GM23338 (cell line): Measurements from ENCODE around the gene KAZN. TPM values are rescaled to one million over a fixed set of nuclear protein-coding genes. Genes with fewer than 3 reads are reported as not detected.

ENCODE experiments used
- ATAC-seq: fragments of 200-7000 bp; cut with Tn5 transposase; 3 replicates; pipeline ENCODE4 v1.9.1; 2020
- DNase-seq: peaks from one replicate; pipeline ENCODE4 v3.0.0-alpha.2; 2015; ENCODE audit warnings: low spot score
- H2AFZ ChIP-seq: fragments of 200-600 bp; sonication (generic); 2 replicates; pipeline ENCODE4 v1.8.0; 2016; ENCODE audit warnings: antibody characterized with exemption, mild to moderate bottlenecking, moderate library complexity
- H3F3A ChIP-seq: fragments of 200-600 bp; sonication (generic); replicated peaks from 2 replicates; pipeline ENCODE4 v1.8.0; 2017; ENCODE audit warnings: antibody characterized with exemption, mixed run types, low read depth
- H3K27ac ChIP-seq: fragments of 200-600 bp; sonication (generic); 2 replicates; pipeline ENCODE4 v1.6.1; 2016; ENCODE audit warnings: low read depth
- H3K27me3 ChIP-seq: fragments of 200-600 bp; sonication (generic); 2 replicates; pipeline ENCODE4 v1.8.0; 2016; ENCODE audit warnings: mild to moderate bottlenecking, mixed run types, moderate library complexity; ENCODE audit not compliant: insufficient read depth
- H3K36me3 ChIP-seq: fragments of 200-600 bp; sonication (generic); 2 replicates; pipeline ENCODE4 v1.8.0; 2016; ENCODE audit warnings: mild to moderate bottlenecking; ENCODE audit not compliant: insufficient read depth
- H3K4me1 ChIP-seq: fragments of 200-600 bp; sonication (generic); 2 replicates; pipeline ENCODE4 v1.8.0; 2016; ENCODE audit warnings: mild to moderate bottlenecking, moderate library complexity; ENCODE audit not compliant: insufficient read depth
- H3K4me2 ChIP-seq: fragments of 200-600 bp; sonication (generic); 2 replicates; pipeline ENCODE4 v1.7.1; 2017; ENCODE audit warnings: mixed run types
- H3K4me3 ChIP-seq: fragments of 200-600 bp; sonication (generic); 2 replicates; pipeline ENCODE4 v1.6.1; 2016; ENCODE audit warnings: mixed run types
- H3K79me2 ChIP-seq: fragments of 200-600 bp; sonication (generic); replicated peaks from 2 replicates; pipeline ENCODE4 v1.8.0; 2017; ENCODE audit warnings: mild to moderate bottlenecking; ENCODE audit not compliant: insufficient read depth
- H3K9me2 ChIP-seq: fragments of 200-600 bp; sonication (generic); 2 replicates; pipeline ENCODE4 v1.8.0; 2017; ENCODE audit not compliant: insufficient read depth
- H4K20me1 ChIP-seq: fragments of 200-600 bp; sonication (generic); replicated peaks from 2 replicates; pipeline ENCODE4 v1.8.0; 2017; ENCODE audit warnings: mild to moderate bottlenecking; ENCODE audit not compliant: insufficient read depth
- H3K27ac Mint-ChIP-seq: 2 replicates; pipeline ENCODE4 v1.8.0; 2020; ENCODE audit warnings: inconsistent platforms, mild to moderate bottlenecking, moderate library complexity, mixed read lengths
- H3K27me3 Mint-ChIP-seq: 3 replicates; pipeline ENCODE4 v1.8.0; 2022; ENCODE audit warnings: low read depth, mild to moderate bottlenecking, moderate library complexity, mixed read lengths, inconsistent platforms; ENCODE audit not compliant: insufficient read depth, poor library complexity
- H3K36me3 Mint-ChIP-seq: 3 replicates; pipeline ENCODE4 v1.8.0; 2021; ENCODE audit warnings: low read depth, mild to moderate bottlenecking, inconsistent platforms, moderate library complexity, mixed read lengths
- H3K4me1 Mint-ChIP-seq: 3 replicates; pipeline ENCODE4 v1.8.0; 2020; ENCODE audit warnings: mild to moderate bottlenecking, inconsistent platforms, mixed read lengths
- H3K4me3 Mint-ChIP-seq: 3 replicates; pipeline ENCODE4 v1.8.0; 2021; ENCODE audit warnings: moderate library complexity, mild to moderate bottlenecking, inconsistent platforms, mixed read lengths
- H3K9me3 Mint-ChIP-seq: 3 replicates; pipeline ENCODE4 v1.8.0; 2020; ENCODE audit warnings: moderate library complexity, mild to moderate bottlenecking, inconsistent platforms, mixed read lengths
- EZH2 ChIP-seq: fragments of 200-600 bp; sonication (generic); IDR thresholded peaks from one replicate; pipeline ENCODE4 v1.8.0; 2017; ENCODE audit warnings: antibody characterized with exemption, mild to moderate bottlenecking, low read depth; ENCODE audit not compliant: unreplicated experiment
- EZH2phosphoT487 ChIP-seq: fragments of 200-600 bp; sonication (generic); IDR thresholded peaks from one replicate; pipeline ENCODE4 v1.8.1; 2018; ENCODE audit warnings: antibody characterized with exemption; ENCODE audit not compliant: unreplicated experiment
- JUNB ChIP-seq: IDR thresholded peaks from one replicate; pipeline ENCODE4 v1.6.1; 2016; ENCODE audit warnings: antibody characterized with exemption; ENCODE audit not compliant: unreplicated experiment
- NANOG ChIP-seq: IDR thresholded peaks from 2 replicates; pipeline ENCODE4 v1.6.1; 2016; ENCODE audit warnings: antibody characterized with exemption, borderline replicate concordance
- POLR2AphosphoS5 ChIP-seq: IDR thresholded peaks from 2 replicates; pipeline ENCODE4 v1.6.1; 2016; ENCODE audit warnings: antibody characterized with exemption, low read depth
- ZNF331 ChIP-seq: fragments of 250-450 bp; sonication (Bioruptor Pico); IDR thresholded peaks from 2 replicates; pipeline ENCODE4 v1.5.0; 2020; ENCODE audit warnings: low read depth, mild to moderate bottlenecking, moderate library complexity
- polyA plus RNA-seq: library from polyadenylated mRNA; unstranded; fragments of >200 nt; fragmentation: Nextera tagmentation; extraction: Ambion mirVana; gene quantifications from 2 replicates; pipeline ENCODE4 v1.2.1, GENCODE V29; 2016
- total RNA-seq: library from RNA; depleted of rRNA; stranded (reverse); fragments of >200 nt; shearing (Covaris generic); gene quantifications from 2 replicates; pipeline ENCODE4 v1.2.3, GENCODE V29; 2014
- TF ChIP-seq, protein P1 (sequence below): fragments of 250-450 bp; sonication (Bioruptor Pico); IDR thresholded peaks from 2 replicates; pipeline ENCODE4 v1.5.0; 2020; ENCODE audit warnings: mild to moderate bottlenecking, moderate library complexity
- TF ChIP-seq, protein P2 (sequence below), 2 experiments: fragments of 200-600 bp in 1 of 2; sonication (generic) in 1 of 2; conservative IDR thresholded peaks; 2 replicates each; pipeline versions ENCODE4 v1.5.1 to v1.6.1; 2016 to 2017; ENCODE audit warnings: antibody characterized with exemption in 2 of 2, low read depth in 2 of 2, mild to moderate bottlenecking in 2 of 2, moderate library complexity in 1 of 2

The KAZN gene
- total and polyA plus RNA-seq, 2 experiments from 2014 or later, result 9.9 to 15.0 TPM

DNA sequence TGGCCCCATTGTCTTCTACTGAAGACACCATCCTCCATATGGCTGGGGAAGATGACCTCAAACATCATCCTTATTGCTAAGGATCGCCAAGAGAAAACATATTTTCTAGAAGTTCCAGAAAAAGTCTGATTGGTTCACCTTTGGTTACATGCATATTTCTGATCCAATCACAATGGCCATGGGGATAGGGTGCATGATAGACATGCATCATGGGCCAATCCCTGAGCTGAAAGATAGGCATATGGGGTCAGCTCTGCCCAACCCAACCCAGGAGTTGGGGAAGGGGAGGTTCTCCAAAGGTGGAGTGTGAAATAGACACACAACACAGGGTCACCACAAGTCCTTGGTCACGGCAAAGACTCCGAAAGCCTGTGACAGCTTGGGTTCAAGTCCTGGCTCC lies 278.7 kb downstream of the KAZN start (continued):
- TF ChIP-seq, protein P1, sequence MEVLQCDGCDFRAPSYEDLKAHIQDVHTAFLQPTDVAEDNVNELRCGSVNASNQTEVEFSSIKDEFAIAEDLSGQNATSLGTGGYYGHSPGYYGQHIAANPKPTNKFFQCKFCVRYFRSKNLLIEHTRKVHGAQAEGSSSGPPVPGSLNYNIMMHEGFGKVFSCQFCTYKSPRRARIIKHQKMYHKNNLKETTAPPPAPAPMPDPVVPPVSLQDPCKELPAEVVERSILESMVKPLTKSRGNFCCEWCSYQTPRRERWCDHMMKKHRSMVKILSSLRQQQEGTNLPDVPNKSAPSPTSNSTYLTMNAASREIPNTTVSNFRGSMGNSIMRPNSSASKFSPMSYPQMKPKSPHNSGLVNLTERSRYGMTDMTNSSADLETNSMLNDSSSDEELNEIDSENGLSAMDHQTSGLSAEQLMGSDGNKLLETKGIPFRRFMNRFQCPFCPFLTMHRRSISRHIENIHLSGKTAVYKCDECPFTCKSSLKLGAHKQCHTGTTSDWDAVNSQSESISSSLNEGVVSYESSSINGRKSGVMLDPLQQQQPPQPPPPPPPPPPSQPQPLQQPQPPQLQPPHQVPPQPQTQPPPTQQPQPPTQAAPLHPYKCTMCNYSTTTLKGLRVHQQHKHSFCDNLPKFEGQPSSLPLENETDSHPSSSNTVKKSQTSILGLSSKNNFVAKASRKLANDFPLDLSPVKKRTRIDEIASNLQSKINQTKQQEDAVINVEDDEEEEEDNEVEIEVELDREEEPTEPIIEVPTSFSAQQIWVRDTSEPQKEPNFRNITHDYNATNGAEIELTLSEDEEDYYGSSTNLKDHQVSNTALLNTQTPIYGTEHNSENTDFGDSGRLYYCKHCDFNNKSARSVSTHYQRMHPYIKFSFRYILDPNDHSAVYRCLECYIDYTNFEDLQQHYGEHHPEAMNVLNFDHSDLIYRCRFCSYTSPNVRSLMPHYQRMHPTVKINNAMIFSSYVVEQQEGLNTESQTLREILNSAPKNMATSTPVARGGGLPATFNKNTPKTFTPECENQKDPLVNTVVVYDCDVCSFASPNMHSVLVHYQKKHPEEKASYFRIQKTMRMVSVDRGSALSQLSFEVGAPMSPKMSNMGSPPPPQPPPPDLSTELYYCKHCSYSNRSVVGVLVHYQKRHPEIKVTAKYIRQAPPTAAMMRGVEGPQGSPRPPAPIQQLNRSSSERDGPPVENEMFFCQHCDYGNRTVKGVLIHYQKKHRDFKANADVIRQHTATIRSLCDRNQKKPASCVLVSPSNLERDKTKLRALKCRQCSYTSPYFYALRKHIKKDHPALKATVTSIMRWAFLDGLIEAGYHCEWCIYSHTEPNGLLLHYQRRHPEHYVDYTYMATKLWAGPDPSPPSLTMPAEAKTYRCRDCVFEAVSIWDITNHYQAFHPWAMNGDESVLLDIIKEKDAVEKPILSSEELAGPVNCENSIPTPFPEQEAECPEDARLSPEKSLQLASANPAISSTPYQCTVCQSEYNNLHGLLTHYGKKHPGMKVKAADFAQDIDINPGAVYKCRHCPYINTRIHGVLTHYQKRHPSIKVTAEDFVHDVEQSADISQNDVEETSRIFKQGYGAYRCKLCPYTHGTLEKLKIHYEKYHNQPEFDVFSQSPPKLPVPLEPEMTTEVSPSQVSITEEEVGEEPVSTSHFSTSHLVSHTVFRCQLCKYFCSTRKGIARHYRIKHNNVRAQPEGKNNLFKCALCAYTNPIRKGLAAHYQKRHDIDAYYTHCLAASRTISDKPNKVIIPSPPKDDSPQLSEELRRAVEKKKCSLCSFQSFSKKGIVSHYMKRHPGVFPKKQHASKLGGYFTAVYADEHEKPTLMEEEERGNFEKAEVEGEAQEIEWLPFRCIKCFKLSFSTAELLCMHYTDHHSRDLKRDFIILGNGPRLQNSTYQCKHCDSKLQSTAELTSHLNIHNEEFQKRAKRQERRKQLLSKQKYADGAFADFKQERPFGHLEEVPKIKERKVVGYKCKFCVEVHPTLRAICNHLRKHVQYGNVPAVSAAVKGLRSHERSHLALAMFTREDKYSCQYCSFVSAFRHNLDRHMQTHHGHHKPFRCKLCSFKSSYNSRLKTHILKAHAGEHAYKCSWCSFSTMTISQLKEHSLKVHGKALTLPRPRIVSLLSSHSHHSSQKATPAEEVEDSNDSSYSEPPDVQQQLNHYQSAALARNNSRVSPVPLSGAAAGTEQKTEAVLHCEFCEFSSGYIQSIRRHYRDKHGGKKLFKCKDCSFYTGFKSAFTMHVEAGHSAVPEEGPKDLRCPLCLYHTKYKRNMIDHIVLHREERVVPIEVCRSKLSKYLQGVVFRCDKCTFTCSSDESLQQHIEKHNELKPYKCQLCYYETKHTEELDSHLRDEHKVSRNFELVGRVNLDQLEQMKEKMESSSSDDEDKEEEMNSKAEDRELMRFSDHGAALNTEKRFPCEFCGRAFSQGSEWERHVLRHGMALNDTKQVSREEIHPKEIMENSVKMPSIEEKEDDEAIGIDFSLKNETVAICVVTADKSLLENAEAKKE (CRISPR knock-in tag), result no peak
- TF ChIP-seq NANOG (no peak), EZH2 (no peak), POLR2AphosphoS5 (no peak), ZNF331 (no peak)

DNA sequence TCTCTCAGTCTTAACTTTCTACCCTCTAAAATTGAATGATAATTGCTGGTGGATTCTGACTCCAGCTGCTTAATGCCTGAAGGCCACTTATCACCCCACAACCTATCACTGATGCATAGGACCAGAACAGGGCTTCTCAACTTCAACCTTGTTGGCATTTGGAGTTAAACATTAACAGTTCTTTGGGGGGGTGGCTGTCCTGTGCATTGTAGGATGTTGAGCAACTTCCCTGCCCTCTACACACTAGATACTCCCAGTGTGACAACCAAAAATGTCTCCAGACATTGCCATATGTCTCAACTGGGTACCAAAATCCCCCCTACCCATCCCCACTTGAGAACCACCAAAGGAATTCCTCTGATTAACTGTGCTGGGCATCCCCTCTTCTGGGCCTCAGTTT lies 279.6 kb downstream of the KAZN start:
- peaks cover 3% of the 10 kb centered on the region for H3K27me3 Mint-ChIP-seq
- 0 out of 2 replicates have a peak, but pooled peaks cover 4% of the 10 kb centered on the region for H3F3A ChIP-seq
- peaks cover 12% of the 10 kb centered on the region for H3K9me2 ChIP-seq
- peaks cover 15% of the 10 kb centered on the region for H3K4me1 ChIP-seq
- no peaks in the 10 kb centered on the region for H3K9me3 Mint-ChIP-seq
- H3K36me3 ChIP-seq, result no peaks in the 10 kb centered on the region
- H4K20me1 ChIP-seq, result no peaks in the 10 kb centered on the region
- peaks cover 21% of the 10 kb centered on the region for H3K4me1 Mint-ChIP-seq
- no peak overlapping the region for H3K27ac ChIP-seq
- H3K4me3 ChIP-seq, result no peak overlapping the region
- no peak overlapping the region for H3K4me2 ChIP-seq
- no peak overlapping the region for H3K4me3 Mint-ChIP-seq
- ATAC-seq (no peak), DNase-seq (no peak)
- no peaks in the 10 kb centered on the region for H3K36me3 Mint-ChIP-seq
- no peak overlapping the region for H3K27ac Mint-ChIP-seq
- no peaks in the 10 kb centered on the region for H3K79me2 ChIP-seq
- no peak overlapping the region for H2AFZ ChIP-seq
- H3K27me3 ChIP-seq, result no peaks in the 10 kb centered on the region
- TF ChIP-seq JUNB (no peak), POLR2AphosphoS5 (no peak), EZH2phosphoT487 (no peak), NANOG (no peak)
- TF ChIP-seq, protein P1 (CRISPR knock-in tag), result no peak
- TF ChIP-seq, protein P2, sequence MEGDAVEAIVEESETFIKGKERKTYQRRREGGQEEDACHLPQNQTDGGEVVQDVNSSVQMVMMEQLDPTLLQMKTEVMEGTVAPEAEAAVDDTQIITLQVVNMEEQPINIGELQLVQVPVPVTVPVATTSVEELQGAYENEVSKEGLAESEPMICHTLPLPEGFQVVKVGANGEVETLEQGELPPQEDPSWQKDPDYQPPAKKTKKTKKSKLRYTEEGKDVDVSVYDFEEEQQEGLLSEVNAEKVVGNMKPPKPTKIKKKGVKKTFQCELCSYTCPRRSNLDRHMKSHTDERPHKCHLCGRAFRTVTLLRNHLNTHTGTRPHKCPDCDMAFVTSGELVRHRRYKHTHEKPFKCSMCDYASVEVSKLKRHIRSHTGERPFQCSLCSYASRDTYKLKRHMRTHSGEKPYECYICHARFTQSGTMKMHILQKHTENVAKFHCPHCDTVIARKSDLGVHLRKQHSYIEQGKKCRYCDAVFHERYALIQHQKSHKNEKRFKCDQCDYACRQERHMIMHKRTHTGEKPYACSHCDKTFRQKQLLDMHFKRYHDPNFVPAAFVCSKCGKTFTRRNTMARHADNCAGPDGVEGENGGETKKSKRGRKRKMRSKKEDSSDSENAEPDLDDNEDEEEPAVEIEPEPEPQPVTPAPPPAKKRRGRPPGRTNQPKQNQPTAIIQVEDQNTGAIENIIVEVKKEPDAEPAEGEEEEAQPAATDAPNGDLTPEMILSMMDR (conservative IDR thresholded peaks at IDR 0.05; ENCODE audit: low read depth in 2 of 2), result no peak
